Natural killer cell (primary cell): Measurements from ENCODE around the gene PCSK5. TPM values are rescaled to one million over a fixed set of nuclear protein-coding genes. Genes with fewer than 3 reads are reported as not detected.

Experiments
- ATAC-seq, 3 donors: fragments of 150-1000 bp in 2 of 3; fragments of 200-7000 bp in 1 of 3; cut with Tn5 transposase; 1 replicate in 1 of 3; 2 replicates in 2 of 3; pipeline ENCODE4 v1.10.0; 2021; ENCODE audit warnings: mild to moderate bottlenecking in 2 of 3, moderate library complexity in 2 of 3
- DNase-seq, 2 donors: peaks; one replicate each; pipeline versions ENCODE4 v3.0.0 to v3.0.0-alpha.2; 2013 to 2021; ENCODE audit warnings: mixed read lengths in 1 of 2
- H3K27ac ChIP-seq: one replicate; pipeline ENCODE4 v1.5.1; 2013; ENCODE audit warnings: mild to moderate bottlenecking, low read length
- H3K27me3 ChIP-seq: one replicate; pipeline ENCODE4 v1.6.1; 2013; ENCODE audit warnings: low read length; ENCODE audit not compliant: control insufficient read depth, insufficient read depth
- H3K36me3 ChIP-seq: one replicate; pipeline ENCODE4 v1.6.1; 2013; ENCODE audit warnings: low read length; ENCODE audit not compliant: control insufficient read depth, insufficient read depth
- H3K4me1 ChIP-seq: one replicate; pipeline ENCODE4 v1.6.1; 2013; ENCODE audit warnings: low read length; ENCODE audit not compliant: control insufficient read depth, insufficient read depth
- H3K4me3 ChIP-seq: one replicate; pipeline ENCODE4 v1.5.1; 2013; ENCODE audit warnings: low read length
- H3K9me3 ChIP-seq: one replicate; pipeline ENCODE4 v1.6.1; 2013; ENCODE audit warnings: low read length; ENCODE audit not compliant: control insufficient read depth, insufficient read depth
- H3K27ac Mint-ChIP-seq, 2 donors: one replicate each; pipeline ENCODE4 v1.8.0; 2022; ENCODE audit warnings: mild to moderate bottlenecking in 2 of 2, mixed read lengths in 2 of 2, moderate library complexity in 1 of 2
- H3K27me3 Mint-ChIP-seq, 2 donors: one replicate each; pipeline ENCODE4 v1.8.0; 2022; ENCODE audit warnings: low read depth in 2 of 2, mixed read lengths in 2 of 2
- H3K36me3 Mint-ChIP-seq: one replicate; pipeline ENCODE4 v1.8.0; 2022; ENCODE audit warnings: mixed read lengths
- H3K4me1 Mint-ChIP-seq, 2 donors: one replicate each; pipeline ENCODE4 v1.8.0; 2022; ENCODE audit warnings: mixed read lengths in 2 of 2
- H3K4me3 Mint-ChIP-seq: one replicate; pipeline ENCODE4 v1.8.0; 2022; ENCODE audit warnings: mild to moderate bottlenecking, moderate library complexity, mixed read lengths
- H3K9me3 Mint-ChIP-seq, 2 donors: one replicate each; pipeline ENCODE4 v1.8.0; 2022; ENCODE audit warnings: mixed read lengths in 2 of 2
- WGBS: methylation state at CpG from one replicate; pipeline ENCODE4 v1.1.7; 2013; ENCODE audit warnings: missing lambda C conversion rate; ENCODE audit not compliant: insufficient coverage; 5-methylcytosine and 5-hydroxymethylcytosine counted together
- intact Hi-C: fragments of 100-400 bp; cut with micrococcal nuclease; formaldehyde crosslinking; loops from one replicate; pipeline ENCODE4 v1.14.2; 2022
- total RNA-seq, 4 donors: library from RNA; stranded (reverse); fragments of 120-200 nt in 1 of 4; gene quantifications; one replicate each; pipeline versions ENCODE4 v1.2.3 to v1.2.4, GENCODE V29; 2013 to 2022
- TF ChIP-seq, protein P1 (sequence below): fragments of 200-600 bp; IDR thresholded peaks from one replicate; pipeline ENCODE4 v1.8.0; 2022; ENCODE audit warnings: antibody characterized with exemption

PCSK5 gene
- total RNA-seq, 3 donors from 2014 or later (not counting 1 experiment from before 2014, with no cell fraction given), result 2.4 to 13.2 (median 5.7) TPM

DNA sequence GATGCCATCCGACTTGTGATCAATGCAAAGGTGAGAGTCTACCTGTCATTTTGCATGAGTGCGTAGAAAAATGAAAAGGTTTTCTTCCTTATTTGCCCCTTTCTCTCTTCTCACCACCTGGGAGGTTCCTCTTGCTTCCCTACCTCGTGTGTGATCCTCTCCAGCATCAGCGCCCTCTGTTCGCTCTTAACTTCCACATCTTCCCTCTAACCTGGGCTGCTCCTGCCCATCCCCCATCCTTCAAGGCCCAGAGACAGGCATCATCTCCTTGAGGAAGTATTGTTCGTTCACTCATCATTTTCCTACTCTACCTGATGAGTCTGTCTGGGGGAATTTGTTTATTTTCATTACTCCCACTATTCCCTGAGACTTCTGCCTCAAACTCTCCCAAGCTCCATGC, 447.9 kb downstream of the PCSK5 start:
- H3K27me3 ChIP-seq, result no peaks in the 10 kb centered on the region
- no peaks in the 10 kb centered on the region for H3K9me3 ChIP-seq
- Mint-ChIP-seq H3K36me3 (no peaks in the 10 kb centered on the region), H3K27me3 (peaks cover 14 to 22% of the 10 kb centered on the region in 2 donors), H3K9me3 (no peaks in the 10 kb centered on the region), H3K4me3 (no peak overlapping the region), H3K4me1 (peaks cover 0 to 4% of the 10 kb centered on the region in 2 donors), H3K27ac (no peak overlapping the region)
- intact Hi-C loops, result no loop called here
- 83% methylated on average over 5 of the region's 6 CpGs for WGBS
- no peaks in the 10 kb centered on the region for H3K36me3 ChIP-seq
- no peak for DNase-seq
- no peak overlapping the region for H3K4me3 ChIP-seq
- TF ChIP-seq, protein P1, sequence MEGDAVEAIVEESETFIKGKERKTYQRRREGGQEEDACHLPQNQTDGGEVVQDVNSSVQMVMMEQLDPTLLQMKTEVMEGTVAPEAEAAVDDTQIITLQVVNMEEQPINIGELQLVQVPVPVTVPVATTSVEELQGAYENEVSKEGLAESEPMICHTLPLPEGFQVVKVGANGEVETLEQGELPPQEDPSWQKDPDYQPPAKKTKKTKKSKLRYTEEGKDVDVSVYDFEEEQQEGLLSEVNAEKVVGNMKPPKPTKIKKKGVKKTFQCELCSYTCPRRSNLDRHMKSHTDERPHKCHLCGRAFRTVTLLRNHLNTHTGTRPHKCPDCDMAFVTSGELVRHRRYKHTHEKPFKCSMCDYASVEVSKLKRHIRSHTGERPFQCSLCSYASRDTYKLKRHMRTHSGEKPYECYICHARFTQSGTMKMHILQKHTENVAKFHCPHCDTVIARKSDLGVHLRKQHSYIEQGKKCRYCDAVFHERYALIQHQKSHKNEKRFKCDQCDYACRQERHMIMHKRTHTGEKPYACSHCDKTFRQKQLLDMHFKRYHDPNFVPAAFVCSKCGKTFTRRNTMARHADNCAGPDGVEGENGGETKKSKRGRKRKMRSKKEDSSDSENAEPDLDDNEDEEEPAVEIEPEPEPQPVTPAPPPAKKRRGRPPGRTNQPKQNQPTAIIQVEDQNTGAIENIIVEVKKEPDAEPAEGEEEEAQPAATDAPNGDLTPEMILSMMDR, result no peak
- ATAC-seq, result no peak
- no peak overlapping the region for H3K27ac ChIP-seq
- H3K4me1 ChIP-seq, result no peaks in the 10 kb centered on the region

DNA sequence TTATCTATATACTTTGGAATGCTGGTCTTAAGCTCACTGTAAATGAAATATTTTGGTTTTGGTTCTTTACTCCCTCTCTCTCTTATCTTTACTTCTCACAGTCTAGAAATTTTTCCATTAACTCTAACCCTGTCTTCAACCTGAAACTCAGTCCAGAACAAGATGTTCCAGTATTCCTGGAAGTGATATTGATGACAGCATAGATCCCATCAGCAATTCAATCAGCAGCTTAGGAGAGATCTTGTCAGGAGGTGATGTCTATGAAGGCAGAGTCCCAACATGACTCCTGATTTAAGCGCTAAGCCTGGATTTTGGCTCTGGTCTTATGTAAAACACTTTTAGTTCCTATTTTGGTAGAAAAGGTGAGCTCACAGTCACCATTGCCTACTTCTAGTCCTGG, 451.1 kb downstream of the PCSK5 start:
- 92% methylated on average over 1 of the region's 1 CpG for WGBS
- Mint-ChIP-seq H3K4me1 (no peaks in the 10 kb centered on the region), H3K4me3 (no peak overlapping the region)

DNA sequence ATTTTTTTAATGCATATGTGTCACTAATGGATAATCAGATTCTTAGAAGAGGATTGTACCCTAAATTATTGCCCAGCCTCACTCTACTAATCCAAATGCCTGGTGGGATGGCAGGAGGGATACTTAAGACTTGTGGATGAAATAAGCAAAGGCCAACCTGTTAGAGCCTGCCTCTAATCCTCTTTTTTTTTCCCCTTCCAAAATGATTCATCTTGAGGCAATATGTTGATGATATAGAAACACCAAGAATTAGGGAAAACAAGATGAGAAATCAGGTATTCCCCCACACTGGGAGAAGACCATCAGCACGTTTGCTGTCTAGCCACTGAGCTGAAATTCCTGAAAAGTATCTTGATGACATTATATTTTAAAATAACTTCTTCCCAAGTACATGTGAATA, 451.7 kb downstream of the PCSK5 start:
- no peak overlapping the region for H3K4me3 Mint-ChIP-seq
- TF ChIP-seq, protein P1, result no peak

More for the DNA sequence above, 451.1 kb downstream of the PCSK5 start:
- DNase-seq (no peak), ATAC-seq (no peak)
- H3K27ac ChIP-seq, result no peak overlapping the region
- Mint-ChIP-seq H3K9me3 (no peaks in the 10 kb centered on the region), H3K27ac (no peak overlapping the region), H3K36me3 (no peaks in the 10 kb centered on the region), H3K27me3 (peaks cover 14 to 20% of the 10 kb centered on the region in 2 donors)
- no peaks in the 10 kb centered on the region for H3K36me3 ChIP-seq
- TF ChIP-seq, protein P1, result no peak
- no peak overlapping the region for H3K4me3 ChIP-seq
- H3K27me3 ChIP-seq, result no peaks in the 10 kb centered on the region
- intact Hi-C loops, result no loop called here
- no peaks in the 10 kb centered on the region for H3K9me3 ChIP-seq
- H3K4me1 ChIP-seq, result no peaks in the 10 kb centered on the region

DNA sequence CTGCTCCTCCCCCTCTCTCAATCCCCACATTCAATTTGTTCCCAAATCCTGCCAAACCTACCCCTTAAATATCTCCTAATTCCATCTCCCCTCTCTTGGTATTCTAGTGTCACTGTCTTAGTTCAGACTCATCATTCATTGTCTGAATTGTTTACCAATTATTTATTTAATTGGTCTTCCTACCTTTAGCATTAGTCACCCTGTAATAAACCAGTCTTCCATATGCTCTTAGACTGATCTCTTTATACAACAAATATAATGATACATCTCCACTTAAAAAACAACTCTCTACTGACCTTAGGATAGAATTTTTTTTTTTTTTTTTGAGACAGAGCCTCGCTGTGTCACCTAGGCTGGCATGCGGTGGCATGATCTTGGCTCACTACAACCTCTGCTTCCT, 452.4 kb downstream of the PCSK5 start:
- Mint-ChIP-seq H3K36me3 (no peaks in the 10 kb centered on the region), H3K9me3 (no peaks in the 10 kb centered on the region), H3K27me3 (peaks cover 14 to 20% of the 10 kb centered on the region in 2 donors), H3K27ac (no peak overlapping the region), H3K4me3 (no peak overlapping the region), H3K4me1 (no peaks in the 10 kb centered on the region)
- Histone ChIP-seq H3K36me3 (no peaks in the 10 kb centered on the region), H3K9me3 (no peaks in the 10 kb centered on the region), H3K27me3 (no peaks in the 10 kb centered on the region), H3K4me1 (no peaks in the 10 kb centered on the region), H3K4me3 (no peak overlapping the region), H3K27ac (no peak overlapping the region)
- 92% methylated on average over 2 of the region's 2 CpGs for WGBS
- no peak for ATAC-seq
- TF ChIP-seq, protein P1, result no peak
- intact Hi-C loops, result no loop called here
- DNase-seq, result no peak

More for the DNA sequence above, 451.7 kb downstream of the PCSK5 start:
- WGBS, result 67% methylated on average over 1 of the region's 1 CpG
- no peak overlapping the region for H3K27ac Mint-ChIP-seq
- Histone ChIP-seq H3K27ac (no peak overlapping the region), H3K4me3 (no peak overlapping the region), H3K4me1 (no peaks in the 10 kb centered on the region), H3K9me3 (no peaks in the 10 kb centered on the region), H3K27me3 (no peaks in the 10 kb centered on the region), H3K36me3 (no peaks in the 10 kb centered on the region)
- intact Hi-C loops, result no loop called here
- DNase-seq, result no peak
- no peaks in the 10 kb centered on the region for H3K4me1 Mint-ChIP-seq
- no peak for ATAC-seq
- H3K9me3 Mint-ChIP-seq, result no peaks in the 10 kb centered on the region
- H3K27me3 Mint-ChIP-seq, result peaks cover 14 to 20% of the 10 kb centered on the region in 2 donors
- H3K36me3 Mint-ChIP-seq, result no peaks in the 10 kb centered on the region
